ENCODE results near the gene SUFU.

Gene SUFU

DNA sequence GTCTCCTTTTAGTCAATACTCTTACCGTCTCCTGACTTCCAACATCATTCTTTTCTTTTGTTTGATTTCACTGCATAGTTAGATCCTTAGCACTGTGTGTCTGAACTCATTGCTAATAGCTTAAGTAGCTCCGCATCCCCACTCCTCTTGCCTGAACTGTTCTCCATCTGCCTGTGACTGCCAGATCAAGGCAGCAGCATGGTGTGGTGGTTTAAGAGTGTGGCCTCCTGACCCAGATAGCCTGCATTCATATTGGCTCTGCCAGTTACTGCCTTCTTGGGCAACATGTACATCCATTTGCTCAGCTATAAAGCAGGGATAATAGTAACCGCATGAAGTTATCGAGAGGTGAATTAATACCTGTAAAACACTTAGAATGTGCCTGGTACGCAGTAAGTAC is 50.8 kb downstream of the SUFU start:
- DNase-seq = no peak

DNA sequence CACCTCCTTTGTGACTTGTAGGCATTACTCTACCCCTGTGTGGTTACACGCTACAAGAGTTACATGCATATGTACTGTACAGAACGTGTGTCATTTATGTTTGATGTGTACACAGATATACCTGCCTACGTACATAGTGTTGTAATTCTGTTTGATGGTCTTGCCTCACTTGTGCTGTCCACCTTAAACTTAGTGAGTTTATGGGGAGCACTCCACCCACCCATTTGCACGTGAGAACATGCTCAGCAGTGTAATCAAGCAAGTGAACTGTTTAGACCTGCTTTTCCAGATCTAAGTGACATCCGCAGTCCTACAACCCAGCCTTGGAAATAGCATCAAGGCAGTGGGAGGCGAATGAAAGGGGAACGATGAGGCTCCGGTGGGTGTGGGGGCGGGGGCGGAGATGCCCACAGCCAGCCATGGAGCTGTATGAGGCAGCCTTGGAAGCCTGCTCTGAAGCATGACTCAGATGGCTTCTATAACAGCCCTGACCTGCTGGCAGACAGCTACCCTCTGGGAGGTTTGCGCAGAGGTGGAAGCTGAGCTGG is 52.1 kb downstream of the SUFU start:
- DNase-seq = no peak

DNA sequence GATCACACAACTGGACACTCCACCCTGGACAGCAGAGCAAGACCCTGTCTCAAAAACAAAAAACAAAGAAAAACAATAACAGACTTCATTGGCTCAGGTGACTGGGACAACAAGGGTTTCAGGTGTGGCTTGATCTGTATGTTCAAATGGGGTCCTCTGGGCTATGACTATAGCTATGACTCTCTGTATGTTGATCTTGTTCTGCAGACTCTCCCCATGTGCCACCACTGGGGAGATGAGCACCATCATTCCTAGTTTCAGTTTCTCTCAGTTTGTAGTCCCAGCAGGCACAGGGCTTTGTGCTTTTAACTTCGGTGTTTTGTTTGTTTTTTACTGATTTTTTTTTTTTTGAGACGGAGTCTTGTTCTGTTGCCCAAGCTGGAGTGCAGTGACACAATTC is 53.8 kb downstream of the SUFU start:
- no peak for DNase-seq

DNA sequence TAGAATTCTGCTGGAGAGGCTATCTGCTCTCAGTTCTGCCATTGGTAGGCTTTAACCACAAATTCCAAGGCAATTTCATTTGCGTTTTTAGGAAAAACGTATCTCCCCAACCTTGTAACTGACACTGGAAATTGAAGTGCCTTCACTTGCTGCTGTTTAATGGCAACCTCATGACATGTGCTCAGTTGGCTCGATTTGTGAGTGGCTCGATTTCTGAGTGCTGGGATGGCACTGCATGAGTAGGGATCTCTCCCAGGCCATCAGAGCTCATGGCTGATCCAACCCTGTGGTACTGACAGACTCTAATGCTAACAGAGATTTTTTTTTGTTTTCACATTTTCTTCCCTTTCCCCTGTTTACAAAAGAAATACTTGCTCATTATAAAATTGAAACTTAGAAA is 56.0 kb downstream of the SUFU start:
- no peak for DNase-seq

DNA sequence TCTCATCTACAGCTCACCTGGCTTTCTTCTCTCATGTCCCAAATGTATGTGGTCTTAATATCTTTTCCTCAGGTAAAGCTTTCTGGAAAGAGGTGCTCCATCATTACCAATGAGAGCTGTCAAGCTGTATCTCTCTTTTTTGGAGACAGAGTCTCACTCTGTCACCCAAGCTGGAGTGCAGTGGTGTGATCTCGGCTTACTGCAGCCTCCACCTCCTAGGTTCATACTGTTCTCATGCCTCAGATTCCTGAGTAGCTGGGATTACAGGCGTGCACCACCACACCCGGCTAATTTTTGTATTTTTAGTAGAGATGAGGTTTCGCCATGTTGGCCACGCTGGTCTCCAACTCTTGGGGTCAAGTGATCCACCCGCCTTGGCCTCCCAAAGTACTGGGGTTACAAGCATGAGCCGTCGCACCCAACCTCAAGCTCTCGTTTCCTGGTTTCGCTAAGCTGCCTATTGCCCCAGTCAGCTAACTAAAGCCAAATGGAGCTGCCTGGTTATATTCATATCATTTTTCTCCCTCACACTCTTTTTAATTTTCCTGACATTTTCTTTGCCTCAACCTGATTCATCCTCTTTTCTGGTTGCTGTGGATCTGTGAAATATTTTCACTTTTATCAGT is 60.5 kb downstream of the SUFU start:
- no peak for DNase-seq

DNA sequence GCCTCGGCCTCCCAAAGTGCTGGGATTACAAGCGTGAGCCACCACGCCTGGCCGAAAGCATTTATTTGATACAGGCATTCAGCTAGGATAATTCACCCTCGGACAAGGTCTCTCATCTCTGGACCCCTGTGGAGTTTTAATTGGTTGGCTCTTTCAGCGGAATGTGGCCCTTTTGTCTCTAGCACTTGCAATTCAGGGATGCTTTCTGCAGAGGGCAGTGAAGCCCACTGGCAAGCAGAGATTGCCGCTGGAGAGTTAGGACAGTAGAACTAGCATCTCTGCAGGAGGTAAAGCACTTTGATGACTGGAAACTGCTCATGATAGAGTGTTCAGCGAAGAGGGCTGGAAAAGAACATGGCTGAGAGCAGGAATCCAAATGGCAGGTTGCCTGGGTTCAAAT is 62.0 kb downstream of the SUFU start:
- DNase-seq = no peak

DNA sequence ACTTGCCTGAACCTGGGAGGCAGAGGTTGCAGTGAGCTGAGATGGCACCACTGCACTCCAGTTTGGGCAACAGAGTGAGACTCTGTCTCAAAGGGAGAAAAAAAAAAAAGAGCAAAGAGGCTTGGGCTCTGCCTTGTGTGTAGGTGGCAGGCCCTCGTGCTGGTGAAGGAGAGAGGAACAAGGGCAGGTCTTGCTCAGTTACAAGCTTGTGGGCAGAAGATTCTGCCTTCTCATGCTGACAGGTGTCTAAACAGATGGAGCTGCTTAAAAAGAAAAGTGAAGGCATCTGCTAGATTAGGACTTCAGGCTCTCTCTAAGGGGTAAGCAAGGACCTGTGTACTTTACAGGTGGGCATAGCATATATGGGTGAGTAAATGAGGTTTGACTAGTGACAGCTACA is 75.0 kb downstream of the SUFU start:
- no peak for DNase-seq

DNA sequence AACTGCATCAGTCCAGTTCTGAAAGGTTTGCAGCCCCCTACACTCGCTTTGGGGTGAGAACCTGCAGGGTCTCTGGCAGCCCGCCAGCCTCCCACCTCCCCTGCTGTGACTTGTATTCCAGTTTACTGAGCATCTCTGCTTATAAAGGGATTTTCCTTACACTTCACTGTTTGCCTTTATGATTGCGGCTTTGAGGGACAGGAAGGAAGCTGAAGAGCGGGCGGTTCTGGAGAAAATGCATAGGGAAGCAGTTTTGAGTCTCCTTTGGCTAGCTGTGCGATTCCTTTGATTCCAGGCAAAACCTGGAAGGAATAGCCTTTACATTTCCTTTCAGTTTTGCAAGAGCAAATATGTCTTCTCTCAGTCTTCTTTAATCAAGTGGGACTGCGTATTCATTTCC is 75.6 kb downstream of the SUFU start:
- DNase-seq = no peak

DNA sequence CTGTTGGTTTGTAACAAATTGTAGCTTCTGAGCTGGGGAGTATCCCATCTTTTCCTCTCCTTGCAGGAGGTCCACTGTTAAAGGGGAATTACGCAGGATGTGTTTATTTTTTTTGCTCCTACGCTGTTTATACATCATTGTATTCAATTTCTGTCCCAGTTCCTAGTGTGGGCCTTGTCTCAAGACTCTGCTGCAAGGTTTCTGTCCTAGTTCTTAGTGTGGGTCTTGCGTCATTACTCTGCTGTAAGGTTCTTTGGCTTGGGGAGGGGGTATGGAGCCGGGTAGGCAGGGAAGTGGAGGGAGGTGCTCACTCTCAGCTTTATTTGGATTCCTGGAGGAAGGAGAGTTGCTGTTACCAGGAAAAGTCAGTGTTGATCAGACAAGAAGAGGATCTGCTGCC is 76.5 kb downstream of the SUFU start:
- DNase-seq = no peak

DNA sequence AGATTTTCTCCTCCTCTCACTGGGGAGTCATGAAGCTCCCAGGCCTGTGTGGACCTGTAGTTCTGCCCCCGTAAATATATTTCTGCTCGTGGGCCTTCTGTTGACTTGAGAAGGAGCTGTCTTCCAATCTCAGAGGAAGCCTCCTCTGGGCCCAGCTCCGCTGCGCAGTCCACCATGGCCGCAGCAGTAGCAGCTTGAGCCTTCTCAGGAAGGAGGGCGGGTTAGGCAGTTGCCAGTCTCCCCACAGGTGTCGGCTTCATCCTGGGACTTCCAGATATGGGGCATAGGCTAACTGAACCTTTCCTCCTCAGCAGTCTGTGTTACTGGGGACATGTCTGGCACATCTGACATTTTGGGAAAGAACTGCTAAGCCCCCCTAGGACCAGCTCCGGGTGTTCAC is 77.6 kb downstream of the SUFU start:
- DNase-seq = no peak

DNA sequence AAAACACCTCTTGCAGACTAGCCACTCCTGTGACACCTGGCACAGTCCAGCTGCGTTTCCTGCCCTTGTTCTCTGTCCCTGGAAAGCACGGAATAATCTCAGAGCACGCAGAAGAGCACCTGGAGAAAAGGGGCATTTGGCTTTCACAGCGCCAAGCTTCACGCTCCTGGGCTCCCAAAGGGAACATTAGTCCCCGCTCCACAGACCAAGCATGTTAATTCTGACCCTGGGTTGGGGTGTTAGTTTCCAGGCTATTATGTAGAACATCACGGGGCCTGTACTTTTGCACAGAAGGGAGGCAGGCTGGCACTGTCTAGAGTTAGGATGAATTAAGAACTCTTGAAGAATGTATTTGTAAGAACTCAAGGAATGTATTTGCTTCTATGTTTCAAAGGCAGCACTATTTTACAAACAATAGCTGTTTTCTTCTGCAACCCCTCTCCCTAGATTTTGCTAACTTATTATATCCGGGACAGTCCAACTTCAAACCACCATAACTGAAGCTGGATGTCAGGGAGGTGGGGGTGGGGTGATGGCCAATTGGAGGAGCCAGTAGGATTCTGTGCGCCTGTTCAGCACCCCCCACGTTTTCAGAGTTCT is 78.3 kb downstream of the SUFU start:
- no peak for DNase-seq

DNA sequence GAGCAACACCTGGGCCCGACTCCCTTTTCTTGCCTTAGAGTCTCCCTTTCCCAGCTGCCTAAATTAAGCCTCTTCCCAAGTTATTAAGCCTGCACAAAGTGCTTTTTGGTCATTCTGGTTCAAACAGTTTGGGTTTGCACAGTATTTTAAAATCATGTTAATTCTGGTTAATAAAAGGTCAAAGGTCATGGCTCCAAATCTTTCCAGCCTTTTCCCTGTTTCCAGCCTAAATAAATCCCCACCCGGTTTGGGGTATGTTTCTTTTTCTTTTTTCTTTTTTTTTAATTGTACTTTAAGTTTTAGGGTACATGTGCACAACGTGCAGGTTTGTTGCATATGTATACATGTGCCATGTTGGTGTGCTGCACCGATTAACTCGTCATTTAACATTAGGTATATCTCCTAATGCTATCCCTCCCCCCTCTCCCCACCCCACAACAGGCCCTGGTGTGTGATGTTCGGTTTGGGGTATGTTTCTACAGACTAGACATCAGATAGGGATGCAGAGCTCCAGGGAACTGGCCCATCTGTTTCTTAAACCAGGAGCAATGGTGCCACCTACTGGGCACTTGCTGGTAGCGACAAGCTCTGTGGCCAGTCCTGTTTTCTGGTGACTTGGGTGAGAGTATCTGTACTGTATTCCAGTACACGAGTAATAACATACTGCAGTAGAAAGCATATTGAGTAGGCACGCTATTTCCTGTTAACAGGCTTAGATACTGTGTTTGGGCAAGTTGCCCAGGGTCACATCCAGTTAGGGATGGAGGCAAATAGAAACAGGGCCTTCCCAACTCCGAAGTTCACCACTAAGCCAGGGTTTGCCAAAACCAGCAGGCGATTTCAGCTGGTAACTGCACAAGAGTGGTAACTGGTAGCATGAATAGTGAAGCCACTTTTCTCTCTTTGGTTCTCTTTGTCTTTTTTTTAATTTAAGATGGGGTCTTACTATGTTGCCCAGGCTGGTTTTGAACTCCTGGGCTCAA is 80.0 kb downstream of the SUFU start:
- peak; percentile 82 for DNase-seq

DNA sequence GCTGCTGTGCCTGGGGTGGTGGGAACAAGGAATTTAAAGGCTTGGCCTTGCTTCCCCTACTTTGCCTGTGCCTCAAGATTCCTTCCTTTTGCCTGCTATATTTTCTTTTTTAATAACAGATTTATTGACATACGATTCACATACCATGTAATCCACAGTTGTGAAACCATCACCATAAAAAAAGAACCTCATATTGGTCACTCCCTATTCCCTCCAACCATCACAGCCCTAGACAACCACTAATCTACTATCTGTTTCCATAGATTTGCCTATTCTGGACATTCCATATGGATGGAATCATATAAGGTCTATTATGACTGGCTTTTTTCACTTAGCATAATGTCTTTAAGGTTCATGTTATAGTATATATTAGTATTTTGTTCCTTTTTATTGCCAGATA is 81.3 kb downstream of the SUFU start:
- no peak for DNase-seq

DNA sequence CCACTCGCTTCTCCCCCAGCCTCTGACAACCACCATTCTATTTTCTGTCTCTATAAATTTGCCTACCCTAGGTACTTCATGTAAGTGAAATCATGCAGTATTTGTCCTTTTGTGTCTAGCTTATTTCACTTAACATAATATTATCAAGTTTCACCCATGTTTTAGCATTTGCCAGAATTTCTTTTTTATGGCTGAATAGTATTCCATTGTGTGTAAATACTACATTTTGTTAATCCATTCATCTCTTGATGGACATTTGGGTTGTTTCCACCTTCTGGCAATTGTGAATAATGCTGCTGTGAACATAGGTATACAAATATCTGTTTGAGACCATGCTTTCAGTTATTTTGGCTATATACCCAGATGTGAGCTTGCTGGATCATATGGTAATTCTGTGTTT is 83.1 kb downstream of the SUFU start:
- no peak for DNase-seq

DNA sequence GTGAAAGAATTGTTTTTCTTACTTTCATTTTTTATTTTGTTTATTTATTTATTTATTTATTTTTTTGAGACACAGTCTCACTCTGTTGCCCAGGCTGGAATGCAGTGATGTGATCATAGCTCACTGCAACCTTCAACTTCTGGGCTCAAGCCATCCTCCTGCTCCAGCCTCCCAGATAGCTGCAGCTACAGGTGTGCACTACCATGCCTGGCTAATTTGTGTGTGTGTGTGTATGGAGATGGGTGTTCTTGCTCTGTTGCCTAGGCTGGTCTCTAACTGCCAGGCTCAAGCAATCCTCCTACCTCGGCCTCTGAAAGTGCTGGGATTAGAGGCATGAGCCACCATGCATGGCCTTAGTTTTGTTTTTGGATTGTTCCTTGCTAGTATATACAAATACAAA is 85.1 kb downstream of the SUFU start:
- DNase-seq = no peak

DNA sequence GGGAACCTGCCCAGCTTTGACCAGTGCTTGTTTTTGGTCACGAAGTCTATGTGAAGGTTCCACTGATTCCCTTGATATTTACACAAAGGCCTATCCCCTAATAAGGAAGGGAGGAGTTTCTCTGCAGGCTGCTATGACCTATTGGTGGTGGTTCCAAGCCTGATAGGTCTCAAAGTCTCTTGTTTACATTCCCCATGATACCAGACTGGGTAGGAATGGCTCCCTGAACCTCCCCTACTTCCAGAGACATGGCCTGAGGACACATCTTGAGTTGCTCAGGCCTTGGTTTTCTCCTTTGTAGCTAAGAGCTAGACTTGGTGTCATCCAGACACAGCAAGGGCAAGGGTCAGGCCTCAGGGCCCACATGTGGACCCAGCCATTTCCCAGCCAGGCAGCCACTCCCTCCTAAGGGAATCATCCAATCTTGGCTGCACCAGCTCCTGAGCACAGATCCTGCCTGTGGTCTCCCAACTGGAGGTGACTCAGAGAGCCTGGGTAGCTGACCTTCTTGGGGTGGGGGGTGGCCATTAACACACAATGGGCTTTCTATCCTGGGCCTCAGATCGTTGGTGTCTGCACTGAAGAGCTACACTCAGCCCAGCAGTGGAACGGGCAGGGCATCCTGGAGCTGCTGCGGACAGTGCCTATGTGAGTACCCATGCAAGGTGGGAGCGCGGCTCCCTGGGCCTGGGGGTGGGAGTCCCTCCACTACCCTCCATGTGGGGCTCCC is 89.5 kb downstream of the SUFU start:
- no peak for DNase-seq

DNA sequence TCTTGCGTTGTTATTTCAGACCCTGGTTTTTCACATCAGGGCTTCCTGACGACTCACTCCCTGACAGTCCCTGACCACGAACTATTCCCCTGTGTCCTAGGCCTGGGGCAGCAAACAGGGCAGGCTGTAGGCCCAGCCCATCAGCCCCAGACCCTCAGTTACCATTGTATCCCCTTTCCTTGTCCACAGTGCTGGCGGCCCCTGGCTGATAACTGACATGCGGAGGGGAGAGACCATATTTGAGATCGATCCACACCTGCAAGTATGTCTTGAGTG is 90.0 kb downstream of the SUFU start:
- no peak for DNase-seq

DNA sequence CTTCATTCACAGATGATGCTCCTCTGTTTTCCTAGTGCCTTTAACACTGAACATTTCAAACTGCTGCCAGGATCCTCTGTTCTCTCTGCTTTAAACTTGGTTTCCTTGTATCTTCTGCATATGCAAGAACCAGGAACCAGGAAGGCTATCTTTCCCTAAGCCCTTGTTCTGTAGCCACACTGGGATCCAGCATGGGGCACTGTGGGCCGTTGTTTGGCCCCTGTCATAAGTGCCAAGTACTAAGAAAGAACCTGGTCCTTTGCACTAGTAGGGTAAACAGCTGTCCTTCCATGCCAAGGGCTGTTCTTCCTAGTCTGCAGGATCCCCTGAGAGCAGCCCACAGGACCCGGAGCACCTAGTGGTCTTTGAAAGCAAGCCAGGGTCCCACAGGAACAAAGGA is 91.5 kb downstream of the SUFU start:
- no peak for DNase-seq

DNA sequence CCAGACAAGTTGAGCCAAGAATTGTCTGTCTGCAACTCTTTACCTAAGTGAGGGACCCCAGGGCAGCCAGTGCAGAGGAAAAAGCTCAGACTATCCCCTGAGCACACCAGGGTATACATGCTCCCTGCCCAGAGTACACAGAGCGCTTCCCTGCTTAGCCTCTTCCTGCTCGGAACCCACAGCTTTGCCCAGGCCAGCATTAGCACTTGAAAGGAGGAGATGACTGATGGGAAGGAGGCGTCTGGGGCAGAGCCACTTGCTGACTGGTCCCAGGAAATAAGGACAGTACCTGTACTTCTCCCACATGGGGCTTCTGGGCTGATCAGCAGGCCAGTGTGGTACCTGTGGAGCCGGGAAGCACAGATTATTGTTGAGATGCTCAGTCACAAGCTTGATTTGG is 92.1 kb downstream of the SUFU start:
- no peak for DNase-seq

DNA sequence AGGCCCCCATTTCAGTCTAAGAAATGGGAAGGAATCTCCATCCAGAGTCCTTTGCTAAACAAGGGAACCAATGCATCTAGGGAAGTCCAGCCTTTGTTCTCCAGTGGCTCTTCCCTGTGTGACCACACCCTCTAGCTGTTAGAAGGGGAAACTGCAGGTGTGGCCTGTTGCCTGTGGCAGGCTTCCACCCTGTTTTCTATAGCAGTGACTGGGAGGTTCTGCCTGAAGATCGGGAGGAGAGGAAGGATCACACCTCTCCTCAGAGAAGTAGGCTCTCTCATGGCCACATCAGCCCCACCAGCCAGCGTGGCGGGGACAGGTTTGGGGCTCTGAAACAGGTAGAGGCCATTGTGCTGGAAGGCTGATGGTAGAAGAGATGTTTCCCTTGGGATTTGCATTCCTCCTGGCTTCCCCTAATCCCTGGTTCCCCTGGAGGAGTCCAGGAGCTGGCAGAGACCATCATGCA is 92.8 kb downstream of the SUFU start:
- DNase-seq = no peak

DNA sequence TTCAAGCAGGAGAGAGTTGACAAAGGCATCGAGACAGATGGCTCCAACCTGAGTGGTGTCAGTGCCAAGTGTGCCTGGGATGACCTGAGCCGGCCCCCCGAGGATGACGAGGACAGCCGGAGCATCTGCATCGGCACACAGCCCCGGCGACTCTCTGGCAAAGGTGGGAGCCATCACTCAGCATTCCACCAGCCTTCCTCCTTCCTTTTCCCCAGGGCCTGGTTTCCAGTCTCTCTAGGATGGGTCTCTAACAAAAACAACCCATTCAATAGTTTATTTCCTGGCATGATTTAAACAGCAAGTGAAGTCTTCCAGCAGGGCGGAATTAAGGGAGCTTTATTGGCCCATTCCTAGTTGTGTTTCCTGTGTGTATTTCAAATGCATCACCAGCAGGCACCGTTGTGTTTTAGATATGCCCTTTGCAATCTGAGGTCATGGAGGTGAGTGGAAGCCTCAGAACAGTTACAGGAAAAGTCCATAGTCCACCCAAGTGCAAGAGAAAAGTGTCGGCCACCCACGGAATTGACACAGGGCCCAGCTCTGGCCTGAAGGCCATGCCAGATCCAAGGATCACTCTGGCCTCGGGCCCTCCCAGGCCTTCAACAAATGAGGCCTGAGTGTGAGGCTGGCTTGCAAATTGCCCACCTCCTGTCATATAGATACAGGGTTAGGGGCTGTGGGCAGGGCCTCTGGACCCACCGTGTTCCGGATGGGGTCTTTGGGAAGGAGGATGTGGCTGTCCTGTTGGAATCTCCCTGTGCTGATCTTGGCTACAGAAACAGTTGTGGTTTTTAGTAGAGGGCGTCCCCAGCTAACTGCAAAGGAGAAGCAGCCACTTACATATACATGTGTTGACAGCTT is 93.6 kb downstream of the SUFU start:
- no peak for DNase-seq

DNA sequence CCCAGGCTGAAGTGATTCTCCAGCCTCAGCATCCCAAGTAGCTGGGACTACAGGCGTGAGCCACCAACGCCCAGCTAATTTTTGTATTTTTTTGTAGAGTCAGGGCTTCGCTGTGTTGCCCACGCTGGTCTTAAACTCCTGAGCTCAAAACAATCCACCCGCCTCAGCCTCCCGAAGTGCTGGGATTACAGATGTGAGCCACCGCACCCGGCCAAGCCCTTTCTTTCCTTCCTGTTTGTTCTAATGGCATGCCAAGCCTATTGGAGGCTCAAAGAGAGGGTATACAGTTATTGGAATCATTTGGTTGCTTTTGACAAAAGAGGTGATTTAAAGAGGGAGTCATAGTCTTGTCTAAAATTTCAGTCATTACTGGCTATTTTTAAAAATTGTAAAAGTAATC is 94.5 kb downstream of the SUFU start:
- no peak for DNase-seq
